Measurements from ENCODE around the gene GAREM1.
"Not testable (repeated sequence)": the region's sequence is repeated elsewhere in the genome, so short reads cannot be mapped to it uniquely, and the experiment has no call there.

GAREM1 gene

DNA sequence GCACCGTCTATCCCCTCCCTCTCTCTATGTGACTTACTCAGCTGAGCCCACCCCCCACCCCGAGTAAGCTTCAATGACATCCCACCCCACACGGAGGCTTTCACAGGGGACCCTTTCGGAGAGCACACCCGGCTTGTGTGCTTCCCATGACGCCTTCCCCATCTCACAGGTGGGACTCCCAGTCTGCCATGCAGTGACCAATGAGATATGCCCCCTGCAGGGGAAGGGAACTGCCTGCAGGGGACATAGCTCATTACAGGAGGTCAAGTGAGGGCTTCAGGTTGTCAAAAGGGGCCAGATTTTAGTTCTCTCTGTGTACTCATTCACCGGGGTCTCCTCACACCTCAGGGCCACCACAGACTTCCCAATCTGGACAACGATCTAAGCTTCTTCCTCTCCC lies 112.6 kb downstream of the GAREM1 start:
- Histone ChIP-seq H3K27ac (ENCODE audit: low read depth in 2 of 2, low read length in 2 of 2) (no peak overlapping the region), H3K27me3 (ENCODE audit: control insufficient read depth in 2 of 2, insufficient read depth in 2 of 2, low read length in 2 of 2) (no peaks in the 10 kb centered on the region), H3K4me1 (ENCODE audit: control insufficient read depth in 2 of 2, insufficient read depth in 2 of 2, low read length in 2 of 2) (no peaks in the 10 kb centered on the region), H3K4me3 (ENCODE audit: low read length in 2 of 2) (no peak overlapping the region), H3K36me3 (ENCODE audit: control insufficient read depth in 2 of 2, insufficient read depth in 2 of 2, low read length in 2 of 2) (no peaks in the 10 kb centered on the region), H3K9ac (ENCODE audit: low read depth in 1 of 2, low read length in 2 of 2) (no peak overlapping the region), H3K9me3 (ENCODE audit: control insufficient read depth in 2 of 2, low read length in 2 of 2) (no peaks in the 10 kb centered on the region)

DNA sequence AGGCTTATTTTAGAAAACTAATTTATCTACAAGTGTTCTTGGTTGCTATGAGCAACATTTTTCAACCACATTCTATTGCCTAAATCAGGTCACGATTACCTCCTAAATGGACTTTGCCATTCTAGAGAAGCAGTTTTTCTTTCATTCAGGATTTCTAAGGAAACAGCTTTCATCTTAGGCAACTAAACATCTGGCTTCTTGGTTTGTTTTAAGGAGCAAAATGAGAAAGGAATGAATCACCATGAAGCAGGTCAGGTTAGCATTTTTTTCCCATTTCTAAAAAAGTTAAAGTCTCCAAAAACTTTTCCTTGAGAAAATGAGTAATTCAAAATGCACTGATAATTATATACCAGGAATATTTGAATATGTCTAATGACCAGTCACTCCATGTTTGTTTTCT lies 114.8 kb downstream of the GAREM1 start:
- no peaks in the 10 kb centered on the region for H3K9me3 ChIP-seq (ENCODE audit: control insufficient read depth in 2 of 2, low read length in 2 of 2)
- no peaks in the 10 kb centered on the region for H3K4me1 ChIP-seq (ENCODE audit: control insufficient read depth in 2 of 2, insufficient read depth in 2 of 2, low read length in 2 of 2)
- no peaks in the 10 kb centered on the region for H3K36me3 ChIP-seq (ENCODE audit: control insufficient read depth in 2 of 2, insufficient read depth in 2 of 2, low read length in 2 of 2)
- no peak overlapping the region for H3K27ac ChIP-seq (ENCODE audit: low read depth in 2 of 2, low read length in 2 of 2)
- no peak overlapping the region for H3K9ac ChIP-seq (ENCODE audit: low read depth in 1 of 2, low read length in 2 of 2)
- no peaks in the 10 kb centered on the region for H3K27me3 ChIP-seq (ENCODE audit: control insufficient read depth in 2 of 2, insufficient read depth in 2 of 2, low read length in 2 of 2)
- H3K4me3 ChIP-seq (ENCODE audit: low read length in 2 of 2): no peak overlapping the region

DNA sequence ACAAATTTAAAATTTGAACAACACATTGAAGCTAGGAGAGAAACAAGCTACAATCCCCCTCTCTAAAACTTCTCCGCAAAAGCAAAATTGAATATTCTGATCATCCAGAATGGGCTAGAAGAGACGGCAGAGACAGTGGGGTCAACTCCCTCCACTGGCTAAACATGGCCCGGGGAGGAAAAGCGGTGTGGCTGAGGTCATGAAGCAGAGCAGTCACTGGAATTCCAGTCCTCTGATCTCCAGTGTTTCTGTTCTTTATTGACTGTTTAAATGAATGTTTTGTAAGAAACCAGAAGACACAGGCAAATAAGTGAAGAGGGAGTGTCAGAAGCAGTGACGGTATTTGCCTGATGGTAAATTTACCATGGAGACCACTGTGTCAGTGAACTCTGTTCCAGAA lies 116.2 kb downstream of the GAREM1 start:
- Histone ChIP-seq H3K9me3 (ENCODE audit: control insufficient read depth in 2 of 2, low read length in 2 of 2) (no peaks in the 10 kb centered on the region), H3K9ac (ENCODE audit: low read depth in 1 of 2, low read length in 2 of 2) (no peak overlapping the region), H3K4me3 (ENCODE audit: low read length in 2 of 2) (no peak overlapping the region), H3K27ac (ENCODE audit: low read depth in 2 of 2, low read length in 2 of 2) (no peak overlapping the region), H3K36me3 (ENCODE audit: control insufficient read depth in 2 of 2, insufficient read depth in 2 of 2, low read length in 2 of 2) (no peaks in the 10 kb centered on the region), H3K4me1 (ENCODE audit: control insufficient read depth in 2 of 2, insufficient read depth in 2 of 2, low read length in 2 of 2) (no peaks in the 10 kb centered on the region), H3K27me3 (ENCODE audit: control insufficient read depth in 2 of 2, insufficient read depth in 2 of 2, low read length in 2 of 2) (no peaks in the 10 kb centered on the region)

DNA sequence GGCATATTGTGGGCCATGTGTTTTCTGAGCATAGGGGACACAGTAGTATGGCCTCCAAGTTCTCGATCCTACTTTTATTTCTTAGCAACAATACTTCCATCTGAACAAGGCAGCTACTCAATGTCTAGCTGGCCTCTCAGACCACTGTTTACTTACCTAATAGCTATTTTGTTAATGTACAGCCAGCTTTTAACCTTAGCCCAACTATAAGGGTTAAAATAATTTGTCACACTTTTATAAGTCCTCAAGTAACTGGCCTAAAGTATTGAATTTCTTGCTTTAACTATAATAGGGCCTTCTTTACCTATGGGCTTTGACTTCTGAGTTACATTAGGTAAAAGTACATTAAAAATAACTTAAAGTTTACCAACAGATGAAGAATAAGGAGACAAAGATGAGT lies 117.4 kb downstream of the GAREM1 start:
- no peak overlapping the region for H3K9ac ChIP-seq (ENCODE audit: low read depth in 1 of 2, low read length in 2 of 2)
- no peaks in the 10 kb centered on the region for H3K4me1 ChIP-seq (ENCODE audit: control insufficient read depth in 2 of 2, insufficient read depth in 2 of 2, low read length in 2 of 2)
- no peaks in the 10 kb centered on the region for H3K36me3 ChIP-seq (ENCODE audit: control insufficient read depth in 2 of 2, insufficient read depth in 2 of 2, low read length in 2 of 2)
- no peaks in the 10 kb centered on the region for H3K27me3 ChIP-seq (ENCODE audit: control insufficient read depth in 2 of 2, insufficient read depth in 2 of 2, low read length in 2 of 2)
- H3K9me3 ChIP-seq (ENCODE audit: control insufficient read depth in 2 of 2, low read length in 2 of 2): no peaks in the 10 kb centered on the region
- H3K4me3 ChIP-seq (ENCODE audit: low read length in 2 of 2): no peak overlapping the region
- H3K27ac ChIP-seq (ENCODE audit: low read depth in 2 of 2, low read length in 2 of 2): no peak overlapping the region

DNA sequence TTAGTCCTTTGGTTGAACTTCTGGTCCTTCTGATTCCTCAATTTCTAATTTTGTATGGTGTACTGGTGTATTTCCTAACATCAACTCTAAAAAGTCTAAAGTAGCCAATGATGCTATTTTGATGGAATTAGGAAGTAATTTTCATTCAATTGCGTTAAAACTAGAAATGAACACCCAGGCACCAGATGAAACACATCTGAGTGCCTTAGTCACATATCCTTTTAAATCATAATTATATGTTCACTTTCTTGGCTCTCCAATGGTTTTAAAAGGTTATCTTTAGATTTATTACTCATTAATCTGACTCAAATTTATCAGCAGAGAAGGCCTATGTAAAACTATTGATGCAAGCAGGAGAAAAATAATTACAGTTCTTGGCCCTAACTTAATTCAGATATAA lies 119.7 kb downstream of the GAREM1 start:
- H3K4me3 ChIP-seq (ENCODE audit: low read length in 2 of 2): no peak overlapping the region
- no peaks in the 10 kb centered on the region for H3K27me3 ChIP-seq (ENCODE audit: control insufficient read depth in 2 of 2, insufficient read depth in 2 of 2, low read length in 2 of 2)
- no peaks in the 10 kb centered on the region for H3K36me3 ChIP-seq (ENCODE audit: control insufficient read depth in 2 of 2, insufficient read depth in 2 of 2, low read length in 2 of 2)
- no peaks in the 10 kb centered on the region for H3K9me3 ChIP-seq (ENCODE audit: control insufficient read depth in 2 of 2, low read length in 2 of 2)
- H3K9ac ChIP-seq (ENCODE audit: low read depth in 1 of 2, low read length in 2 of 2): no peak overlapping the region
- H3K27ac ChIP-seq (ENCODE audit: low read depth in 2 of 2, low read length in 2 of 2): no peak overlapping the region
- no peaks in the 10 kb centered on the region for H3K4me1 ChIP-seq (ENCODE audit: control insufficient read depth in 2 of 2, insufficient read depth in 2 of 2, low read length in 2 of 2)

DNA sequence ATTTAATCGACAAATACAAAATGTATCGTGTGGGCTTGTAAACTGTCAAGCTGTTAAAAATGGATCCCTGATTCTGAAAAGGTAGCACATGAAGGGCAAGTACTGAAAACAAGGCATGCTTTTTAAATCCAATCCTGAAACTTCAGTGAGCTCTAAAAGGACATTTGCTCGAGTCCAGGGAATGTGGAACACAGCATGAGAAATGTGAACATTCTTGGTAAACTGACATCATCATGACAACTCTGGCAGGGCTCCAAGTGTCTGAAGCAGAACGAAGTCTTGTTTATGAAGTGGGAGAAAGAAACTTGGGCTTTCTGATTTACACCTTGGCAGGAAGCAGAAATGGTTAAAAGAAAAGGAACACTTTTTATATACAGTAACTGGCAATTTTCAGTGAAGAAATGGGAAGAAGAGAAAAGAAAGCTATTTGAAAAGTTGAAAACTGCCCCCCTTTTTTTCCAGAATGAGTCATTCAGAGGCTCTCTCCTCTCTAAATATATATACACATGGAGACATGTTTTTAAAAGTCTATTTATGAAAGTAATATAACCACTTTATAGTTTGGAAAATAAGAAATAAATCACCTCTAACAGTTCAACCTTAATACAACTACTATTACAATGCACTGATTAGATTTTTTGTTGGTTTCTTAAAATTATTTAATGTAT lies 120.8 kb downstream of the GAREM1 start:
- Histone ChIP-seq H3K27ac (ENCODE audit: low read depth in 2 of 2, low read length in 2 of 2) (peak overlapping the region; percentile 14 to 67), H3K9me3 (ENCODE audit: control insufficient read depth in 2 of 2, low read length in 2 of 2) (no peaks in the 10 kb centered on the region), H3K36me3 (ENCODE audit: control insufficient read depth in 2 of 2, insufficient read depth in 2 of 2, low read length in 2 of 2) (no peaks in the 10 kb centered on the region), H3K9ac (ENCODE audit: low read depth in 1 of 2, low read length in 2 of 2) (no peak overlapping the region), H3K4me3 (ENCODE audit: low read length in 2 of 2) (peak overlapping the region in 1 of 2 donors; percentile 34), H3K4me1 (ENCODE audit: control insufficient read depth in 2 of 2, insufficient read depth in 2 of 2, low read length in 2 of 2) (no peaks in the 10 kb centered on the region), H3K27me3 (ENCODE audit: control insufficient read depth in 2 of 2, insufficient read depth in 2 of 2, low read length in 2 of 2) (no peaks in the 10 kb centered on the region)

DNA sequence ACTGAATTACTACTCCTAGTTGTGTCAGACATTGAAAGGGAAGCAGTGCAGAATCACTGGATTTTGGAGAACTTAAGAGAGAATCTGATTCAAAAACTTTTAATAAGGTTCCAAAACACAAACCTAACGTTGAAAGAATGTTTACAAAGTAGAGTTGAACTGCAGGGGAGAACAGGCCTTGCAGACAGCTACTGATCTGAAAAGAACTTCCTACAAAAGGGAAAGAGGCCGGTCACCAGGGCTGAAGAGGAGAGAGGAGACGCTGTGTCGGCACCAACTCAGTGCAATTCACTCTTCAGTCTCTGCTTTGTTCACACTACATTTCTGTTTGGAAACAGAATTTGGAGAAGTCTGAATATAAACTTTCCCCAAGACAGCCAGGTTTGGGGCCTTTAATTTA lies 124.0 kb downstream of the GAREM1 start:
- H3K9ac ChIP-seq (ENCODE audit: low read depth in 1 of 2, low read length in 2 of 2): peak overlapping the region in 1 of 2 donors; percentile 12
- H3K27me3 ChIP-seq (ENCODE audit: control insufficient read depth in 2 of 2, insufficient read depth in 2 of 2, low read length in 2 of 2): no peaks in the 10 kb centered on the region
- no peaks in the 10 kb centered on the region for H3K9me3 ChIP-seq (ENCODE audit: control insufficient read depth in 2 of 2, low read length in 2 of 2)
- no peak overlapping the region for H3K4me3 ChIP-seq (ENCODE audit: low read length in 2 of 2)
- peak overlapping the region in 1 of 2 donors; percentile 41 for H3K27ac ChIP-seq (ENCODE audit: low read depth in 2 of 2, low read length in 2 of 2)
- no peaks in the 10 kb centered on the region for H3K36me3 ChIP-seq (ENCODE audit: control insufficient read depth in 2 of 2, insufficient read depth in 2 of 2, low read length in 2 of 2)
- no peaks in the 10 kb centered on the region for H3K4me1 ChIP-seq (ENCODE audit: control insufficient read depth in 2 of 2, insufficient read depth in 2 of 2, low read length in 2 of 2)

DNA sequence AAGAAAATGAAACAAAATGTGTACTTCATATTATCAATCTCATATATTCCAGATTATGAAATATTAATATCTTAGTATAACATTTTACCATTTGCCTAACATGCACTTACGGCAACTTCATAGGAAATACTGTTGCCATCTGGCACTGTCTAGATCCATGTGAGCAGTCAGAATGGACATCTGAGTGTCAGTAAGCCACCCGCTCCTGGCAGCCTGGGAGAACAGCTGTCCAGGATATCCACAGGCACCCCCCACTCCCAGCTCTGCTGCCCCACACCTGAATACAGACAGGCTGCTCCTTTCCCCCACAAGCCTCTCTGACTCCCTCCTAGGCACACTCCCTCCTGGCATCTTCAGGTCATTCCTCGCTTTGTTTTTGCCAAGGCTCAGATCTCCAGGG lies 127.0 kb downstream of the GAREM1 start:
- Histone ChIP-seq H3K4me3 (ENCODE audit: low read length in 2 of 2) (no peak overlapping the region), H3K27ac (ENCODE audit: low read depth in 2 of 2, low read length in 2 of 2) (no peak overlapping the region), H3K36me3 (ENCODE audit: control insufficient read depth in 2 of 2, insufficient read depth in 2 of 2, low read length in 2 of 2) (no peaks in the 10 kb centered on the region), H3K4me1 (ENCODE audit: control insufficient read depth in 2 of 2, insufficient read depth in 2 of 2, low read length in 2 of 2) (peaks cover 3% of the 10 kb centered on the region in 2 donors), H3K9me3 (ENCODE audit: control insufficient read depth in 2 of 2, low read length in 2 of 2) (no peaks in the 10 kb centered on the region), H3K27me3 (ENCODE audit: control insufficient read depth in 2 of 2, insufficient read depth in 2 of 2, low read length in 2 of 2) (no peaks in the 10 kb centered on the region), H3K9ac (ENCODE audit: low read depth in 1 of 2, low read length in 2 of 2) (no peak overlapping the region)

DNA sequence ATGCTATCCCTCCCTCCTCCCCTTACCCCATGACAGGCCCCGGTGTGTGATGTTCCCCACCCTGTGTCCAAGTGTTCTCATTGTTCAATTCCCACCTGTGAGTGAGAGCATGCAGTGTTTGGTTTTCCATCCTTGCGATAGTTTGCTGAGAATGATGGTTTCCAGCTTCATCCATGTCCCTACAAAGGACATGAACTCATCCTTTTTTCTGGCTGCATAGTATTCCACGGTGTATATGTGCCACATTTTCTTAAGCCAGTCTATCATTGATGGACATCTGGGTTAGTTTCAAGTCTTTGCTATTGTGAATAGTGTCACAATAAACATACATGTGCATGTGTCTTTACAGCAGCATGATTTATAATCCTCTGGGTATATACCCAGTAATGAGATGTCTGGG lies 129.6 kb downstream of the GAREM1 start:
- H3K9me3 ChIP-seq (ENCODE audit: control insufficient read depth in 2 of 2, low read length in 2 of 2); H3K27me3 ChIP-seq (ENCODE audit: control insufficient read depth in 2 of 2, insufficient read depth in 2 of 2, low read length in 2 of 2); H3K9ac ChIP-seq (ENCODE audit: low read depth in 1 of 2, low read length in 2 of 2); H3K4me1 ChIP-seq (ENCODE audit: control insufficient read depth in 2 of 2, insufficient read depth in 2 of 2, low read length in 2 of 2); H3K4me3 ChIP-seq (ENCODE audit: low read length in 2 of 2); H3K36me3 ChIP-seq (ENCODE audit: control insufficient read depth in 2 of 2, insufficient read depth in 2 of 2, low read length in 2 of 2); H3K27ac ChIP-seq (ENCODE audit: low read depth in 2 of 2, low read length in 2 of 2): not testable (repeated sequence)

DNA sequence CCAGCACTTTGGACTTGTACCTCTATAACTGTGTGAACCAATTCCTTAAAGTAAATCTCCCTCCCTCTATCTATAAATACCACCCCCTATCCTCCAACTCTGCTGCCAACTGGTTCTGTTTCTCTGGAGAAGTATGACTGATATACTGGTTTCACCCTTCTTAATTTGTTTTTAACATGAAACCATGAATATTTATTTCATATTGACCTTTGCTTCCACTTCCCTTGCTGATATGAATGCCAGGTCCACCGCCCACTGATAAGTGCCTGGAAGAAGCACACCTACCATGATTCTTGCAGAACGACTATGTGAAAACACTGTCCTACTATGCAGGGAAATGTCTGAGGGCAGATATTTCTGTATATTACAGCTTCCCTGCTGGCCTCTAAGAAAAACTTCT lies 131.6 kb downstream of the GAREM1 start:
- Histone ChIP-seq H3K9me3 (ENCODE audit: control insufficient read depth in 2 of 2, low read length in 2 of 2) (no peaks in the 10 kb centered on the region), H3K9ac (ENCODE audit: low read depth in 1 of 2, low read length in 2 of 2) (no peak overlapping the region), H3K27ac (ENCODE audit: low read depth in 2 of 2, low read length in 2 of 2) (no peak overlapping the region), H3K27me3 (ENCODE audit: control insufficient read depth in 2 of 2, insufficient read depth in 2 of 2, low read length in 2 of 2) (no peaks in the 10 kb centered on the region), H3K4me1 (ENCODE audit: control insufficient read depth in 2 of 2, insufficient read depth in 2 of 2, low read length in 2 of 2) (peaks cover 3% of the 10 kb centered on the region in 2 donors), H3K36me3 (ENCODE audit: control insufficient read depth in 2 of 2, insufficient read depth in 2 of 2, low read length in 2 of 2) (no peaks in the 10 kb centered on the region), H3K4me3 (ENCODE audit: low read length in 2 of 2) (no peak overlapping the region)

DNA sequence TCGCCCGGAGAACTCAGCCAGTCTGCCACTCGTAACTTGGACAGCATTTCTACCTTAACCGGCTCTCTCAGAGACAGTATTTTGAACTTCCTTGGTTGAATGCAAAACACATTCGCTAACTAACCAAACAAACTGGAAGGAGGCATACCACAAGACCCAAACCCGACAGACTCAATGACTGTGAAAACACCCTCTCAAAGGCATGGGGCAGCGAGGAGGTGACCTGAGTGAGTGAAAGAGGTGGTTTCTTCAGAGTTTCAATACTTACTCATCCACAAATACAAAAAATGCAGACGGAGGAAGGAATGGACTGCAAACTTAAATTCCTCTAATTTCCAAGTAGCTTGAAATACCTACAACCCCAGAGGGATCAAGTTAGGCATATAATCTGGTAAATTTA lies 132.9 kb downstream of the GAREM1 start:
- Histone ChIP-seq H3K4me3 (ENCODE audit: low read length in 2 of 2) (no peak overlapping the region), H3K9ac (ENCODE audit: low read depth in 1 of 2, low read length in 2 of 2) (no peak overlapping the region), H3K27ac (ENCODE audit: low read depth in 2 of 2, low read length in 2 of 2) (no peak overlapping the region), H3K4me1 (ENCODE audit: control insufficient read depth in 2 of 2, insufficient read depth in 2 of 2, low read length in 2 of 2) (peaks cover 3% of the 10 kb centered on the region in 2 donors), H3K36me3 (ENCODE audit: control insufficient read depth in 2 of 2, insufficient read depth in 2 of 2, low read length in 2 of 2) (no peaks in the 10 kb centered on the region), H3K9me3 (ENCODE audit: control insufficient read depth in 2 of 2, low read length in 2 of 2) (no peaks in the 10 kb centered on the region), H3K27me3 (ENCODE audit: control insufficient read depth in 2 of 2, insufficient read depth in 2 of 2, low read length in 2 of 2) (no peaks in the 10 kb centered on the region)

Measured in mucosa of rectum (tissue), 2 donors.